HG02610 (cell line): Measurements from ENCODE around the gene TENT4B.
"Not testable (repeated sequence)": the region's sequence is repeated elsewhere in the genome, so short reads cannot be mapped to it uniquely, and the experiment has no call there.

Source experiments
- ATAC-seq: cut with Tn5 transposase; IDR thresholded peaks from one replicate; pipeline ENCODE4 v1.9.1; 2021; ENCODE audit warnings: mild to moderate bottlenecking, moderate library complexity; ENCODE audit not compliant: unreplicated experiment

TENT4B gene

DNA sequence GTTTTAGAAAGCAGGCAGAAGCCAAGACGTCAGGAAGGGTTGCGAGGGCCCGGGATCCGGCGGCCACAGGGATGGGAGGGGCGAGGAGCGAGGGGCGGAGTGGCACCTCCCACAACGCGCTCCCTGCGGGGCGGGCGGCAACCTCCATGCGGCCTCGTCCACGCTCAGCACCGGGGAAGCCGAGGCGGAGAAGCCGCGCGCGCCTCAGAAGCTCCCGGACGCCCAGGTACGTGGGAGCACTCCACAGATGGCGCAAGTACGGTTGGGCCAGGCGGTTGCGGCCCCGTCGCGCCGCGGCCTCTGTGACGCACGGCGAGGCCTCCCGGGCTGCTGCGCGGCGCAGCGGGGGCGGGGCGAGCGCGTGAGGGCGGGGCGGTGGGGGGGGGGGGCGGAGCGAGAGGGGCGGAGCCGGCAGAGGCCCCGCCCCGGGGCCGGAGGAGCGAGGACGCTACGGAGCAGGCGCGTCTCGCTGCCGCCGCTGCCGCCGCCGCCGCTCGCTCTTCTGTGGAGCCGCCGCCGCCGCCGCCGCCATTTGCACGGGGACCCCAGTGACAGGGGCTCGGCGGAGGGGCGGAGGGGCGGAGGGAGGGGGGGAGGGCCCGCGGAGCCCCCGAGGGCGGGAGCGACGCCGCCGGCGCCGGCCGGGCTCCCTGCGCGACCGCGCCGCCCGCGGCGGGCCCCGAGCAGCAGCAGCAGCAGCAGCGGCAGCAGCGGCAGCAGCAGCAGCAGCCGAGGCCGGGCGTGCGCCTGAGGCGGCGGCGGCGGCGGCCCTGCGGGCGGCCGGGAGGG is at the start of gene TENT4B:
Gene TENT4B (plus strand): TSS at position 500 of the 789 bp plus-strand sequence. CDS start 316 bp downstream, outside the sequence.
- ATAC-seq = peak; percentile 70

- no peak for ATAC-seq
These were observed 49.3 kb upstream of the TENT4B start for GRCh38 chr16:50103764-50104163.

GRCh38 chr16:50114357-50115129 is 38.6 kb upstream of the TENT4B start:
- ATAC-seq = no peak

- no peak for ATAC-seq
These were observed 32.4 kb upstream of the TENT4B start for GRCh38 chr16:50120711-50121110.

DNA sequence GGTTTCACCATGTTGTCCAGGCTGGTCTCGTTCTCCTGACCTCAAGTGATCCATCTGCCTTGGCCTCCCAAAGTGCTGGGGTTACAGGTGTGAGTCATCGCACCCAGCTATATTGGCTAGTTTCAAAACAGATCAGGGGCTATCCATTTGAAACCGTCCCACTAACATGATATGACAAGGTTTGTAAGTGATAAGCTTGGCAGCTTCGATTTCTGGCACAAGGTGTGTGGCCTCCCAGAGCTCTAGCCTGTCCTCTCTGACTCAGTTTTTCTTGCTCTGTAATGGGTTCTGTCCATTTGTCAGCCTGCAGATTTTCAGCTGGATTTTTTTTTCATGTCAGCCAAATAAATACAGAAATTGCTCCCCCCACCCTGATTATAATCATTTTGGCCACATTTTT is 31.8 kb upstream of the TENT4B start:
- ATAC-seq = peak; percentile 59

DNA sequence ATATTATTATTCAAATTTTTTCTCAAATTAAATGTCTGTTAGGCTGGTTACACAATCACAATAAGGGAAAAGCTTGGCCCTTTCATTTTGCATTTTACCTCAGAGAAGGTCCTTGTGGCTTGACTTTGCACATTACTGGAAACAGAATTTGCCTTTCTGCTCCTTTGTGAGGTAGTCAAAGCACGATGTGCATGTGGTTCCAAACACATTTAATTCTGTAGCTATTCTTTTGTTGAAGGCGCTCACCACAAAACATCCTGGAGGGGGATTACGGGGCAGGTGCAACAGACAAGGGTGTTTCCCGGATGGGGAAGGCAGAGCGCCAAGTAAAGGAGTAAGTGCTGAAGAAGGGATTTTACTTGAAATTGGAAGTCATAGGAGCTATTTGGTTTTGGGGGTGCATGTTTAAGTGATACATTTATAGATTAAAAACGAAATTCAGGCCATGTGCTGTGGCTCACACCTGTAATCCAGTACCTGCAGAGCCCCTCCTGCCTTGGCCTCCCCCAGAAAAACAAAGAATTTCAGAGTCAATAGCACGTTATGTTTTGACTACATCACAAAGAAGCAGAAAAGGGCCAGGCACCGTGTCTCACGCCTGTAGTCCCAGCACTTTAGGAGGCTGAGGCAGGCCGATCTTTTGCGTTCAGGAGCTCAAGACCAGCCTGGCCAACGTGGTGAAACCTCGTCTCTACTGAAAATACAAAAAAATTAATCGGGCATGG is 31.2 kb upstream of the TENT4B start:
- ATAC-seq = peak; percentile 80

DNA sequence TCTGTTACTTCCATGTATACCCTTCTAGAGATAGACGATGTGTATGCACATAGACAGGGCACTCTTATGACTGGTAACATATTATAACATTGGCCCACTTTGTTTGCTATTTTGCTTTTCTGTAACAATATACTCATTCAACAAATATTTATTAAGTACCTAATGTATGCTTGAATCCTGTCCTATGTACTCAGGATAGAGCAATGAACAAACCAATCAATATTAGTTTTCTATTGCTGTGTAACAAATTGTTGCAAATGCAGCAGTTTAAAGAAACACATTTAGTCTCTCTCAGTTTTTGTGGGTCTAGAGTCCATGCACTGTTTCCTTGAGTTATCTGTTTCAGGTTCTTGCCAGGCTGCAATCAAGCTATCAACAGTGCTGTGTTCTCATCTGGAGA is 29.7 kb upstream of the TENT4B start:
- ATAC-seq = no peak

GRCh38 chr16:50124769-50125168 is 28.3 kb upstream of the TENT4B start:
- ATAC-seq = no peak

- ATAC-seq = no peak
These were observed 26.9 kb upstream of the TENT4B start for GRCh38 chr16:50126183-50126582.

DNA sequence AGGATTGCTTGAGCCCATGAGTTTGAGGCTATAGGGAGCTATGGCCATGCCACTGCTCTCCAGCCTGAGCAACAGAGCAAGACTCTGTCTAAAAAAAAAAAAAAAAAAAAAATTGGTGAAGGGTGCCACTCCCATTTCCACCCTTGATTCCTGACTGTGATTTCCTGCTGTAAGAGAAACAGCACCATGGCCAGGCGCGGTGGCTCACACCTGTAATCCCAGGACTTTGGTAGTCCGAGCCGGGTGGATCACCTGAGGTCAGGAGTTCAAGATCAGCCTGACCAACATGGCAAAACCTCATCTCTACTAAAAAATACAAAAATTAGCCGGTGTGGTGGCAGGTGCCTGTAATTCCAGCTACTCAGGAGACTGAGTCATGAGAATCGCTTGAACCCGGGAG is 20.5 kb upstream of the TENT4B start:
- ATAC-seq = not testable (repeated sequence)

GRCh38 chr16:50133214-50133613 is 19.9 kb upstream of the TENT4B start:
- no peak for ATAC-seq

DNA sequence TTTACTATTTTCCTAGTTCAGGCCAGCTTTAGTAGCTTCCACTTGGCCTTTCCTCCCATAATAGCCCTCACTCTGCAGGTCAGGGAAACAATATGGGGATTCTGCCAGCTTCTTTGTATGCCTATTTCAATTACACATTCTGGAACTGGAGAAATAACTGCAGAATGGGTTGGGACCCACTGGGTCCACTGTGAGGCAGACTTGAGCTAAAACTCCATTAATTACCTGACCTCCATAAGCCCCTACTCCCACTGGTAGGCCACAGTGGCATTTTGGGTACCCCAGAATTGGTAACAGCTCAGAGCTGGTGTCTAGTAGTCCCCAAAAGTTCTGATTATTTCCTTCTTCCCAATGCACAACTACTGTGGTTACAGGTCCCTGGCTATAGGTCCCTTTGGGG is 16.7 kb upstream of the TENT4B start:
- no peak for ATAC-seq

GRCh38 chr16:50137268-50137667 is 15.8 kb upstream of the TENT4B start:
- ATAC-seq = no peak

DNA sequence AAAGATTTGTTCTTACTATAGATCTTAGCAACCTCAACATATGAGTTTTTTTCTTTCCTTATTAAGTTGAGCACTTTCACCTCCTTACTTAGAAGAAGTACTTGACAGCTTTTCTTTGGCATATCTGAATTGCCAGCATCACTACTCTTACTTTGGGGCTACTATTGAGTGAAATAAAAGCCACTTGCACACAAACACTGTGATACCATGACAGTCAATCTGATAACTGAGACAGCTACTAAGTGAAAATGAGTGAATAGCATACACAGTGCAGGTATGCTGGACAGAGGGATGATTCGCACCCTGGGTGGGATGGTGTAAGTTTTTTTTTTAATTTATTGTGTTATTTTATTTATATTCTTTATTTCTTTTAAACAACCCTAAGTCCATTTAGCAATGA is 13.5 kb upstream of the TENT4B start:
- ATAC-seq = no peak

DNA sequence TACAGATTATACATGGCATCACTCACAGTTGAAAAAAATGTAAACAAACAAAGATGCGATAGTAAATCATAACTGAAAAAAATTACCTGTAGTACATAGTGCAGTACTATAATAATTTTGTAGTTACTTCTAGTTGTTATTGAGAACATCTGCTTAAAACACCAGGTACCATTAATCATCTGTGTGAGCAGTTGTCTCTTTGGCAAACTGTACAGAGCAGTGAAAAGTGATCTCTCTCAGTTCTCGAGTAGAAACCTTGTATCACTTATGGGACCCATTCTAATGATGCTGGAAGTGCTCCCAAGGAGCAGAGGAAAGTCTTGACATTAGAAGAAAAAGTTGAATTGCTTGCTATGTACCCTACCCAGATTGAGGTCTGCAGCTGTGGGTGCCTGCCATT is 8.9 kb upstream of the TENT4B start:
- no peak for ATAC-seq

GRCh38 chr16:50146479-50147435 is 6.3 kb upstream of the TENT4B start:
- ATAC-seq = no peak

DNA sequence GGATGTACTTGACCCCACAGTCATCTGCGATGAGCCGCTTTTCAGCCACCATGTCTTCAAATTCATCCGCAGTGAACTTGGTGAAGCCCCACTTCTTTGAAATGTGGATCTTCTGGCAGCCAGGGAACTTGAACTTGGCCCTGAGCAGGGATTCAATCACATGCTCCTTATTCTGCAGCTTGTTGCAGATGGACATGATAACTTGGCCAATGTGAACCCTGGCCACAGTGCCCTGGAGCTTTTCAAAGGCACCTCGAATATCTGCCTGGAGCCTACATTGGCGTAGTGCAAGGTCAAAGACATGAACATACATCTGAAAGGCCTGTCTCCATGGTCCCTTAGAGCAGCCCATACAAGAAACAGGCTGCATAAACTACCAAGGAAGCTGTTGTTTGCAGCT is 1.8 kb upstream of the TENT4B start:
- ATAC-seq = no peak

DNA sequence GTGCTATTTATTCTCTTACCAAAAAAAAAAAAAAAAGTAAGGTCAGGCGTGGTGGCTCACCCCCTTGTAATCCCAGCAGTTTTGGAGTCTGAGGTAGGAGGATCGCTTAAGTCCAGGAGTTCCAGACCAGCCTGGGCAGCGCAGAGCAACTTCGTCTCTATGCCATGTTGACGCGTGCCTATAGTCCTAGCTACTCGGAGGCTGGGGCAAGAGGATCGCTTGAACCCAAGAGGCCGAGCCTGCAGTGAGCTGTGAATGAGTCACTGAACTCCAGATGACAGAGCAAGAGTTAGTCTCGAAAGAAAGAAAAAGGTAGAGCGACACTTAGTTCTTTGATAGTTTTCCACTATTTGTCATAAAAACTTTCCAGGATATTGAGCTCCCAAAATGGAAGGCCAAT is 1.4 kb upstream of the TENT4B start:
- no peak for ATAC-seq

- peak; percentile 65 for ATAC-seq
These were observed 727 bp upstream of the TENT4B start for GRCh38 chr16:50152351-50152806.
